Measurements from ENCODE around the gene APLP2.

Gene APLP2

DNA sequence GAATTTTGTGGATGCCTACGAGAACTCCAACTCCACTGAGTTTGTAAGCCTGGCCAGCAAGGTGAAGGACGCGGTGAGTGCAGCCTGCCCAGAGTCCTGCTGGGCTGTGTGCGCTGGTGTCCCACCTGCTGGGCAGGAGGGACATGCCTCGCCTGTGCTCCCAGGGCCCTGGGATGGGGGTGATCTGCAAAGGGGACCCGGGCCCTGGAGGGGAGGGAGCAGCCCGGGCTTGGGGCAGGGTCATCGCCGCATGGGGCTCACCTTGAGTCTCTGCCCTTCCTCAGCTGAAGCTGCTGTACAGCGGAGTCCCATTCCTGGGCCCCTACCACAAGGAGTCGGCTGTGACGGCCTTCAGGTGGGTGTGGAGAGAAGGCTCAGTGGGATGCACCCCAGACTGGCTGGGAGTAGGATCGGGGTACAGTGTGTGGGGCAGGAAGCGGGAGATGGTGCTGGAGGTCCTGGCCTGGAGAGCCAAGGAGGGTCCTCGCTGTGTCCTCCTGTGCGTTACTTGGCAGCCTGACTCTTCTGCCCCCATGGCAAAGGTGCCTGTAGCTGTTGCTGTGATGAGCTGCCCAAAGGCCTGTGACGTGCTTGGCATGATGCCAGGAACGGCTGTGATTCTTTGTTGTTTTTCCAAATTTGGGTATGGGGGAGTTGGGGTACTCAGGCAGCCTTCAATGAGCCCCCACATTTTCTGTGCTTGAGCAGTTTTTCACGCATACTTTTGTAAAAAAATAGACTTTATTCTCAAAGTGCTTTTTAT is 119.1 kb downstream of the APLP2 start (continued):
- TF ChIP-seq OSR1 (CRISPR knock-in tag; IDR thresholded peaks at IDR 0.05): no peak
- TF ChIP-seq ARNTL (CRISPR knock-in tag; IDR thresholded peaks at IDR 0.05; ENCODE audit: borderline replicate concordance, low read depth): no peak

DNA sequence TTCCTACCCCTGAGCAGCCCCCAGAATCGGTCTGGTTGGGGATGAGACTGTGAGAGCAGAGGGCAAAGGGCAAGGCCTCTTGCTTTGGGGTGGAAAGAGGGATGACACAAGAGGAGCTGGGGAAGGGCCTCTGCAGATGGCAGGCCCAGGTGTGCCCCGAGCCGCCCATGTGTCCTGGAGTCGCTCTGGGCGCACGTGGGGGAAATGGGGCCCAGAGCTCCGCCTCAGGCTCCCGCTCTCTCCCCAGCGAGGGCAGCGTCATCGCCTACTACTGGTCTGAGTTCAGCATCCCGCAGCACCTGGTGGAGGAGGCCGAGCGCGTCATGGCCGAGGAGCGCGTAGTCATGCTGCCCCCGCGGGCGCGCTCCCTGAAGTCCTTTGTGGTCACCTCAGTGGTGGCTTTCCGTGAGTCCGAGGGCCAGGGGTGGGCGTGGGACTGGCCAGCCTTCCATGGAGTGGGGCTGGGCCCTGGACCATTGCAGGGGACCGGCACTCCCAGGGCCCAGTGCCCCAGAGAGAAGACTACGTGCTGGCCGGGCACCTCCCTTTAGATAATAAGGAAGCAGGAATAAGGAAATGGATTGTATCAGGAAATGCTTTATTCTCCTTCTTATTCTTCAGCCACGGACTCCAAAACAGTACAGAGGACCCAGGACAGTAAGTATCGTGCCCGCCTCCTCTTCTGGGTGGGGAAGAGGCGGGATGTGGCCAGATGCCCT is 120.0 kb downstream of the APLP2 start:
- TF ChIP-seq ZFP3 (CRISPR knock-in tag; IDR thresholded peaks at IDR 0.05): no peak
- TF ChIP-seq RARB (CRISPR knock-in tag; IDR thresholded peaks at IDR 0.05): no peak
- TF ChIP-seq, protein P1, sequence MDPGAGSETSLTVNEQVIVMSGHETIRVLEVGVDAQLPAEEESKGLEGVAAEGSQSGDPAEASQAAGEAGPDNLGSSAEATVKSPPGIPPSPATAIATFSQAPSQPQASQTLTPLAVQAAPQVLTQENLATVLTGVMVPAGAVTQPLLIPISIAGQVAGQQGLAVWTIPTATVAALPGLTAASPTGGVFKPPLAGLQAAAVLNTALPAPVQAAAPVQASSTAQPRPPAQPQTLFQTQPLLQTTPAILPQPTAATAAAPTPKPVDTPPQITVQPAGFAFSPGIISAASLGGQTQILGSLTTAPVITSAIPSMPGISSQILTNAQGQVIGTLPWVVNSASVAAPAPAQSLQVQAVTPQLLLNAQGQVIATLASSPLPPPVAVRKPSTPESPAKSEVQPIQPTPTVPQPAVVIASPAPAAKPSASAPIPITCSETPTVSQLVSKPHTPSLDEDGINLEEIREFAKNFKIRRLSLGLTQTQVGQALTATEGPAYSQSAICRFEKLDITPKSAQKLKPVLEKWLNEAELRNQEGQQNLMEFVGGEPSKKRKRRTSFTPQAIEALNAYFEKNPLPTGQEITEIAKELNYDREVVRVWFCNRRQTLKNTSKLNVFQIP (CRISPR knock-in tag; IDR thresholded peaks at IDR 0.05; ENCODE audit: borderline replicate concordance, low read depth): no peak
- no peak for TF ChIP-seq ZC3H10 (CRISPR knock-in tag; IDR thresholded peaks at IDR 0.05)
- TF ChIP-seq TOX (CRISPR knock-in tag; IDR thresholded peaks at IDR 0.05; ENCODE audit: borderline replicate concordance): no peak
- TF ChIP-seq ISL1 (CRISPR knock-in tag; IDR thresholded peaks at IDR 0.05): no peak
- no peak for TF ChIP-seq SNAI2 (CRISPR knock-in tag; IDR thresholded peaks at IDR 0.05)
- TF ChIP-seq PPARA (CRISPR knock-in tag; IDR thresholded peaks at IDR 0.05; ENCODE audit: borderline replicate concordance): no peak
- TF ChIP-seq ZNF70 (CRISPR knock-in tag; IDR thresholded peaks at IDR 0.05): no peak
- TF ChIP-seq, protein P2, sequence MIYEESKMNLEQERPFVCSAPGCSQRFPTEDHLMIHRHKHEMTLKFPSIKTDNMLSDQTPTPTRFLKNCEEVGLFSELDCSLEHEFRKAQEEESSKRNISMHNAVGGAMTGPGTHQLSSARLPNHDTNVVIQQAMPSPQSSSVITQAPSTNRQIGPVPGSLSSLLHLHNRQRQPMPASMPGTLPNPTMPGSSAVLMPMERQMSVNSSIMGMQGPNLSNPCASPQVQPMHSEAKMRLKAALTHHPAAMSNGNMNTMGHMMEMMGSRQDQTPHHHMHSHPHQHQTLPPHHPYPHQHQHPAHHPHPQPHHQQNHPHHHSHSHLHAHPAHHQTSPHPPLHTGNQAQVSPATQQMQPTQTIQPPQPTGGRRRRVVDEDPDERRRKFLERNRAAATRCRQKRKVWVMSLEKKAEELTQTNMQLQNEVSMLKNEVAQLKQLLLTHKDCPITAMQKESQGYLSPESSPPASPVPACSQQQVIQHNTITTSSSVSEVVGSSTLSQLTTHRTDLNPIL (CRISPR knock-in tag; IDR thresholded peaks at IDR 0.05; ENCODE audit: low read depth): no peak
- TF ChIP-seq ARNTL (CRISPR knock-in tag; IDR thresholded peaks at IDR 0.05; ENCODE audit: borderline replicate concordance, low read depth): no peak
- no peak for TF ChIP-seq CSDC2 (CRISPR knock-in tag; IDR thresholded peaks at IDR 0.05)
- TF ChIP-seq ZNF565 (CRISPR knock-in tag; conservative IDR thresholded peaks at IDR 0.05; ENCODE audit: low read depth): no peak
- TF ChIP-seq, protein P3, sequence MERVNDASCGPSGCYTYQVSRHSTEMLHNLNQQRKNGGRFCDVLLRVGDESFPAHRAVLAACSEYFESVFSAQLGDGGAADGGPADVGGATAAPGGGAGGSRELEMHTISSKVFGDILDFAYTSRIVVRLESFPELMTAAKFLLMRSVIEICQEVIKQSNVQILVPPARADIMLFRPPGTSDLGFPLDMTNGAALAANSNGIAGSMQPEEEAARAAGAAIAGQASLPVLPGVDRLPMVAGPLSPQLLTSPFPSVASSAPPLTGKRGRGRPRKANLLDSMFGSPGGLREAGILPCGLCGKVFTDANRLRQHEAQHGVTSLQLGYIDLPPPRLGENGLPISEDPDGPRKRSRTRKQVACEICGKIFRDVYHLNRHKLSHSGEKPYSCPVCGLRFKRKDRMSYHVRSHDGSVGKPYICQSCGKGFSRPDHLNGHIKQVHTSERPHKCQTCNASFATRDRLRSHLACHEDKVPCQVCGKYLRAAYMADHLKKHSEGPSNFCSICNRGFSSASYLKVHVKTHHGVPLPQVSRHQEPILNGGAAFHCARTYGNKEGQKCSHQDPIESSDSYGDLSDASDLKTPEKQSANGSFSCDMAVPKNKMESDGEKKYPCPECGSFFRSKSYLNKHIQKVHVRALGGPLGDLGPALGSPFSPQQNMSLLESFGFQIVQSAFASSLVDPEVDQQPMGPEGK (CRISPR knock-in tag; IDR thresholded peaks at IDR 0.05; ENCODE audit: borderline replicate concordance): no peak
- TF ChIP-seq, protein P4, sequence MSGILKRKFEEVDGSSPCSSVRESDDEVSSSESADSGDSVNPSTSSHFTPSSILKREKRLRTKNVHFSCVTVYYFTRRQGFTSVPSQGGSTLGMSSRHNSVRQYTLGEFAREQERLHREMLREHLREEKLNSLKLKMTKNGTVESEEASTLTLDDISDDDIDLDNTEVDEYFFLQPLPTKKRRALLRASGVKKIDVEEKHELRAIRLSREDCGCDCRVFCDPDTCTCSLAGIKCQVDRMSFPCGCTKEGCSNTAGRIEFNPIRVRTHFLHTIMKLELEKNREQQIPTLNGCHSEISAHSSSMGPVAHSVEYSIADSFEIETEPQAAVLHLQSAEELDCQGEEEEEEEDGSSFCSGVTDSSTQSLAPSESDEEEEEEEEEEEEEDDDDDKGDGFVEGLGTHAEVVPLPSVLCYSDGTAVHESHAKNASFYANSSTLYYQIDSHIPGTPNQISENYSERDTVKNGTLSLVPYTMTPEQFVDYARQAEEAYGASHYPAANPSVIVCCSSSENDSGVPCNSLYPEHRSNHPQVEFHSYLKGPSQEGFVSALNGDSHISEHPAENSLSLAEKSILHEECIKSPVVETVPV (CRISPR knock-in tag; IDR thresholded peaks at IDR 0.05): no peak
- no peak for TF ChIP-seq TCF4 (CRISPR knock-in tag; IDR thresholded peaks at IDR 0.05; ENCODE audit: borderline replicate concordance)
- TF ChIP-seq GLIS3 (CRISPR knock-in tag; IDR thresholded peaks at IDR 0.05): no peak
- no peak for TF ChIP-seq OSR1 (CRISPR knock-in tag; IDR thresholded peaks at IDR 0.05)
- no peak for TF ChIP-seq ZFP30 (CRISPR knock-in tag; IDR thresholded peaks at IDR 0.05)
- no peak for ATAC-seq

DNA sequence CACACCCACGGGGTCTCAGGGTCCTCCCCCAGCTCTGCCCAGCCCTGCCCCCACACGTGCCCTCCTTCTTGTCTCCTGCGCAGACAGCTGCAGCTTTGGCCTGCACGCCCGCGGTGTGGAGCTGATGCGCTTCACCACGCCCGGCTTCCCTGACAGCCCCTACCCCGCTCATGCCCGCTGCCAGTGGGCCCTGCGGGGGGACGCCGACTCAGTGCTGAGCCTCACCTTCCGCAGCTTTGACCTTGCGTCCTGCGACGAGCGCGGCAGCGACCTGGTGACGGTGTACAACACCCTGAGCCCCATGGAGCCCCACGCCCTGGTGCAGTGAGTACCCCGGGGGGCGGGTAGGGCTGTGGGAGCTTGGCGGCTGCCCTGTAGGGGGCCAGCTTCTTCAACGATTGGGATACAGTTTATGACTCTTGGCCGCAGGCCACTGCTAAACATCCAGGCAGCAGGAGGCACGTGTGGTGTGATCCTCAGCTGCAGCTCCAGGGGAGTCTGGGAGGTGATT is 120.7 kb downstream of the APLP2 start:
- ATAC-seq: no peak
- TF ChIP-seq ZFP3 (CRISPR knock-in tag; IDR thresholded peaks at IDR 0.05): no peak
- no peak for TF ChIP-seq BACH2 (CRISPR knock-in tag; IDR thresholded peaks at IDR 0.05; ENCODE audit: borderline replicate concordance)
- no peak for TF ChIP-seq ESRRG (CRISPR knock-in tag; IDR thresholded peaks at IDR 0.05)

DNA sequence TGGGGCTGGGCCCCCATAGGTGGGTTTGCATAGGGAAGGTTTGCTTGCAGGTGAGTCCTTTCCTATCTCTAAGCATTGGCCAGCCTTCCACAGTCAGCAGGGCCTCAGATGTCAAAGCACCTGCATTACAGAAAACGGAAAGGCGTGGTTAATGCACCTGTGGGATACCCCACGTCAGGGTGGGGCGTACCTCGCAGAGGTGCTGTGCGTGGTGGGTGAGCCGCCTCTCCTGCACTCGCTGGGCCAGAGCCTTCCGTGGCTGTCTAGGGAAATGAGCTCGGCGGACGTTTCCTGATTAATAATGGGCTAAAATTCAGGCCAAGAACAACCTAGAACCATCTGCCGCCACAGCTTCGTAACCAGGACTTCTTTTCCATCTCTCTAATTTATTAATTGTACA is 122.2 kb downstream of the APLP2 start:
- no peak for ATAC-seq
- TF ChIP-seq, protein P4 (CRISPR knock-in tag; IDR thresholded peaks at IDR 0.05): no peak
- TF ChIP-seq ZFP3 (CRISPR knock-in tag; IDR thresholded peaks at IDR 0.05): no peak
- TF ChIP-seq ESRRG (CRISPR knock-in tag; IDR thresholded peaks at IDR 0.05): no peak
- TF ChIP-seq PPARA (CRISPR knock-in tag; IDR thresholded peaks at IDR 0.05; ENCODE audit: borderline replicate concordance): no peak
- TF ChIP-seq, protein P1 (CRISPR knock-in tag; IDR thresholded peaks at IDR 0.05; ENCODE audit: borderline replicate concordance, low read depth): no peak
- TF ChIP-seq CSDC2 (CRISPR knock-in tag; IDR thresholded peaks at IDR 0.05): no peak
- no peak for TF ChIP-seq TCF4 (CRISPR knock-in tag; IDR thresholded peaks at IDR 0.05; ENCODE audit: borderline replicate concordance)
- TF ChIP-seq TOX (CRISPR knock-in tag; IDR thresholded peaks at IDR 0.05; ENCODE audit: borderline replicate concordance): no peak
- TF ChIP-seq OSR1 (CRISPR knock-in tag; IDR thresholded peaks at IDR 0.05): no peak

All from SK-N-SH treated with all-trans-retinoic acid at 6 μM for 48 hours (cell line).